Mononuclear cell (primary cell): ENCODE measurements around the gene TEX48. TPM values are rescaled to one million over a fixed set of nuclear protein-coding genes. Genes with fewer than 3 reads are reported as not detected.

Experiments used
- H3K27me3 ChIP-seq: 2 replicates; pipeline ENCODE4 v1.6.0; 2011; ENCODE audit warnings: low read length, control low read depth; ENCODE audit not compliant: insufficient read depth
- H3K4me1 ChIP-seq: 2 replicates; pipeline ENCODE4 v1.5.1; 2011; ENCODE audit warnings: mild to moderate bottlenecking, low read length, control low read depth; ENCODE audit not compliant: insufficient read depth
- H3K4me3 ChIP-seq: 2 replicates; pipeline ENCODE4 v1.5.1; 2011; ENCODE audit warnings: mild to moderate bottlenecking, low read length, moderate library complexity
- H3K9me3 ChIP-seq: 2 replicates; pipeline ENCODE4 v1.5.1; 2011; ENCODE audit warnings: low read depth, mild to moderate bottlenecking, control low read depth, low read length
- total RNA-seq: library from RNA; depleted of rRNA; stranded (reverse); fragments of >200 nt; gene quantifications from one replicate; pipeline ENCODE4 v1.2.3, GENCODE V29; 2012

TEX48 gene
- not detected for total RNA-seq

- peaks cover 5% of the 10 kb centered on the region for H3K4me1 ChIP-seq
- H3K4me3 ChIP-seq = no peak within 1 kb of the TSS
- no peaks in the 10 kb centered on the region for H3K9me3 ChIP-seq
- no peaks in the 10 kb centered on the region for H3K27me3 ChIP-seq
Observed at GRCh38 chr9:114681594-114682332, at the start of gene TEX48. TEX48 (minus strand) TSS chr9:114682192; CDS start chr9:114671723, 10,469 bp downstream.

- H3K27me3 ChIP-seq = no peaks in the 10 kb centered on the region
- H3K9me3 ChIP-seq = no peaks in the 10 kb centered on the region
- H3K4me3 ChIP-seq = no peak overlapping the region
- H3K4me1 ChIP-seq = peaks cover 8% of the 10 kb centered on the region
Observed at GRCh38 chr9:114731701-114732100, 49.7 kb upstream of the TEX48 start.

DNA sequence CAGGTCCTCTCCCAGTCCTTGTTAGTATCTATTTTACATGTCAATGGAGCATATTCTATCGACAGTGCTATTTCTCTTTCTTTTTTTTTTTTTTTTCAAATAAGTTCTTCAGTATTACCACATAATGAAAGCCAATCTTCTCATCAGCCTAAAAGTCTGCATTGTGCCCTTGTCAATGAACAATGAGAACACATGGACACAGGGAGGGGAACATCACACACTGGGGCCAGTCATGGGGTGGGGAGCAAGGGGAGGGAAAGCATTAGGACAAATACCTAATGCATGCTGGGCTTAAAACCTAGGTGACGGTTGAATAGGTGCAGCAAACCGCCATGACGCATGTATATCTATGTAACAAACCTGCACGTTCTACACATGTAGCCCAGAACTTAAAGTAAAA lies 47.7 kb upstream of the TEX48 start:
- Histone ChIP-seq H3K4me1 (no peaks in the 10 kb centered on the region), H3K9me3 (no peaks in the 10 kb centered on the region), H3K27me3 (no peaks in the 10 kb centered on the region), H3K4me3 (no peak overlapping the region)

GRCh38 chr9:114725930-114726329 lies 43.9 kb upstream of the TEX48 start:
- H3K4me3 ChIP-seq = no peak overlapping the region
- no peaks in the 10 kb centered on the region for H3K9me3 ChIP-seq
- H3K4me1 ChIP-seq = no peaks in the 10 kb centered on the region
- no peaks in the 10 kb centered on the region for H3K27me3 ChIP-seq

- H3K9me3 ChIP-seq = no peaks in the 10 kb centered on the region
- no peaks in the 10 kb centered on the region for H3K4me1 ChIP-seq
- H3K4me3 ChIP-seq = no peak overlapping the region
- H3K27me3 ChIP-seq = no peaks in the 10 kb centered on the region
Observed at GRCh38 chr9:114724744-114725143, 42.8 kb upstream of the TEX48 start.

GRCh38 chr9:114723931-114724330 lies 41.9 kb upstream of the TEX48 start:
- H3K27me3 ChIP-seq = no peaks in the 10 kb centered on the region
- peaks cover 5% of the 10 kb centered on the region for H3K4me1 ChIP-seq
- no peak overlapping the region for H3K4me3 ChIP-seq
- no peaks in the 10 kb centered on the region for H3K9me3 ChIP-seq

GRCh38 chr9:114722937-114723620 lies 41.1 kb upstream of the TEX48 start:
- H3K4me3 ChIP-seq = no peak overlapping the region
- H3K4me1 ChIP-seq = peaks cover 10% of the 10 kb centered on the region
- H3K27me3 ChIP-seq = no peaks in the 10 kb centered on the region
- H3K9me3 ChIP-seq = no peaks in the 10 kb centered on the region

DNA sequence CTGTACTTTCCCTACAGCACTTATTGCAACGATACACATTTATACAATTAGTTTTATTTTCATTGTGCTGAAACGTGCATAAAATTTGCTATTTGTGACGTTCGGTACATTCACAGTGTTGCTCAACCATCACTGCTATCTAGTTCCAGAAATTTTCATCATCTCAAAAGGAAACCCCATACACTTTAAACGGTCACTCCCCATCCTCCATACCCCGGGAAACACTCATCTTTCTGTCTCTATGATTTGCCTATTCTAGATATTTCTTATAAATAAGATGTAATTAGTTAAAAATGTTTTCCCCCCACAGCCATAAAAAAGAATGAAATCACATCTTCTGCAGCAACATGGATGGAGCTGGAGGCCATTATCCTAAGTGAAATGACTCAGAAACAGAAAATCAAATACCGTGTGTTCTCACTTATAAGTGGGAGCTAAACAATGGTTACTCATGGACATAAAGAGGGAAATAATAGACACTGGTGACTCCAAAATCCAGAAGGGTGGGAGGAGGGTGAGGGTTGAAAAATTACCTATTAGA lies 40.2 kb upstream of the TEX48 start:
- no peaks in the 10 kb centered on the region for H3K27me3 ChIP-seq
- H3K4me3 ChIP-seq = no peak overlapping the region
- H3K4me1 ChIP-seq = peaks cover 10% of the 10 kb centered on the region
- no peaks in the 10 kb centered on the region for H3K9me3 ChIP-seq

DNA sequence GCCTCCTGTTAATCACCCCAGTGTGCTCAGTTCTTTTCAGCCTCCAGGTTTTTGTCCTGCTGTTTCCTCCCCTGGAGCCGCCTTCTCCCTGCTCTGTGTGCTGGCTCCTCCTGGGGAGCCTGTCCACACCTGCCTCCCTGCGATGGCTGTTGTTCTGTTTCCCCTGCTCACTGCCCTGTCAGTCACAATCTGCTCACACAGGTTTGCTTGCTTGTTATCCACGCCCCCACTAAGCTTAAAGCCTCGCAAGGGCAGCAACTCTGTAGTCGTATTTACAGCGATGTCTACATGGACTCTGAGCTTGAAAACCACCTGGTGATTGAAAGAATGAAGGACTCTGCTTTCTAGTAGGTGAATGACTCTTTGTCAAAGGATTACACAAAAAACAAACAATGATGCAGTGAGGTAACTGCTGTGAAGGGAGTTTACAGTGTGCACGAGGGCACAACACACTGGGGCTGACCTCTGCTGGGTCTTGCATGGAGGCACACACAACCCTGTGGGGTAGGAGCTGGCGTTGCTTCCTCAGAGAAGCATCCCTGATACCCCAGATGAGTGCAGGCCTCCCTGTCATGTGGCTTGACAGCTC lies 39.6 kb upstream of the TEX48 start:
- no peaks in the 10 kb centered on the region for H3K27me3 ChIP-seq
- no peak overlapping the region for H3K4me3 ChIP-seq
- H3K4me1 ChIP-seq = peaks cover 10% of the 10 kb centered on the region
- H3K9me3 ChIP-seq = no peaks in the 10 kb centered on the region

DNA sequence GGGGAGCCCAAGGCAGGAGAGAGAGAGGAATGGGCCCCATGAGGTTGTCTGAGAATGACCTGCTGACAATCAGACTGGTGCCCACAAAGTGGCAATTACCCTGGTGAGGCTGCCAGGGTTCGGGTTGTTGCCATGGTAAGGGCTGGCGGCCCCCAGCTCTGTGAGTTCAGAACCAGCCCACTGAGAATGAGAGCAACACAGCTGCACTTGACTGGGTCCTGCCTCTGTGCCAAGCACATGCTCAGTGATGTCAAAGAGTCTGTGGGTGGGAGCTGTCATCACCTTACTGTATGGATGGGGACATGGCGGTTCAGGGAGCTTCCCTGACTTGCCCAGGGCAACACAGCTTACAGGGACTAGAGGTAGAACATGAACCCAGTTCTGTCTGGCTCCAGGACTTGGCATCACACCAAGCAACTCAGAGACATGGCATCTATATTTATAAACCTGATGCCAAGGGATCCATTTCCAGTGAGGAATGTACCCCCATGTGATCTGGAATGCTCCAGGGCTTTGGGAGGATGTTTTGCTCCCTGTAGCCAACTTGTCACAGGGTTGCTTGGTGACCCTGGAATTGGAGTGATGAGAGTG lies 38.2 kb upstream of the TEX48 start:
- no peaks in the 10 kb centered on the region for H3K9me3 ChIP-seq
- no peaks in the 10 kb centered on the region for H3K27me3 ChIP-seq
- H3K4me3 ChIP-seq = no peak overlapping the region
- peaks cover 10% of the 10 kb centered on the region for H3K4me1 ChIP-seq

GRCh38 chr9:114719290-114719689 lies 37.3 kb upstream of the TEX48 start:
- no peaks in the 10 kb centered on the region for H3K9me3 ChIP-seq
- no peaks in the 10 kb centered on the region for H3K27me3 ChIP-seq
- H3K4me1 ChIP-seq = peaks cover 10% of the 10 kb centered on the region
- no peak overlapping the region for H3K4me3 ChIP-seq

DNA sequence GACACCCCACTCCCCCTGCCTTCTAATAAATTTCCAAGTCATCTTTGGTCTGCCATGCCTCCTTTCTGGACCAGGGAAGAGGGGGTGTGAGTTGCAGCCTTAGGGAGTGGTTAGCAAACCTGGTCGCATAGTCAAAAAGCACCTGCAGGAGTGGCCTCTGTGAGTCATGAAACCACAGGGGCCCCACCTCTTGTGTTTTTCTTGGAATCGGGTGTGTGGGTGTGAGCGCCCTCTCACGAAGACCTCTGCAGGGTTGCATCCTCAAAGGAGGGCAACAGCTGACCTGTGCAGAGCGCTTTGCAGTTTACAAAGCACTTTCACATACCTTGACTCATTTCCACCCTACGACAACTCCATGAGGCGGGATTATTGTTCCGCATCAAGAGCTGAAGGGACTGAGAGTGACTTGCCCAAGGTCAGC lies 36.8 kb upstream of the TEX48 start:
- Histone ChIP-seq H3K27me3 (no peaks in the 10 kb centered on the region), H3K4me3 (no peak overlapping the region), H3K4me1 (peaks cover 10% of the 10 kb centered on the region), H3K9me3 (no peaks in the 10 kb centered on the region)

GRCh38 chr9:114717908-114718486 lies 36.0 kb upstream of the TEX48 start:
- Histone ChIP-seq H3K4me1 (peaks cover 10% of the 10 kb centered on the region), H3K9me3 (no peaks in the 10 kb centered on the region), H3K4me3 (no peak overlapping the region)

GRCh38 chr9:114709636-114710035 lies 27.6 kb upstream of the TEX48 start:
- Histone ChIP-seq H3K27me3 (no peaks in the 10 kb centered on the region), H3K9me3 (no peaks in the 10 kb centered on the region), H3K4me3 (no peak overlapping the region), H3K4me1 (no peaks in the 10 kb centered on the region)

More at GRCh38 chr9:114717908-114718486, 36.0 kb upstream of the TEX48 start:
- H3K27me3 ChIP-seq = no peaks in the 10 kb centered on the region

GRCh38 chr9:114706711-114707110 lies 24.7 kb upstream of the TEX48 start:
- Histone ChIP-seq H3K27me3 (no peaks in the 10 kb centered on the region), H3K9me3 (no peaks in the 10 kb centered on the region), H3K4me1 (no peaks in the 10 kb centered on the region), H3K4me3 (no peak overlapping the region)
